Amniotic stem cell (primary cell): ENCODE measurements around the gene ARFGAP1.

Source experiments
- DNase-seq: peaks from one replicate; lab custom pipeline; 2025; lab: John Stamatoyannopoulos, UW

The ARFGAP1 gene

DNA sequence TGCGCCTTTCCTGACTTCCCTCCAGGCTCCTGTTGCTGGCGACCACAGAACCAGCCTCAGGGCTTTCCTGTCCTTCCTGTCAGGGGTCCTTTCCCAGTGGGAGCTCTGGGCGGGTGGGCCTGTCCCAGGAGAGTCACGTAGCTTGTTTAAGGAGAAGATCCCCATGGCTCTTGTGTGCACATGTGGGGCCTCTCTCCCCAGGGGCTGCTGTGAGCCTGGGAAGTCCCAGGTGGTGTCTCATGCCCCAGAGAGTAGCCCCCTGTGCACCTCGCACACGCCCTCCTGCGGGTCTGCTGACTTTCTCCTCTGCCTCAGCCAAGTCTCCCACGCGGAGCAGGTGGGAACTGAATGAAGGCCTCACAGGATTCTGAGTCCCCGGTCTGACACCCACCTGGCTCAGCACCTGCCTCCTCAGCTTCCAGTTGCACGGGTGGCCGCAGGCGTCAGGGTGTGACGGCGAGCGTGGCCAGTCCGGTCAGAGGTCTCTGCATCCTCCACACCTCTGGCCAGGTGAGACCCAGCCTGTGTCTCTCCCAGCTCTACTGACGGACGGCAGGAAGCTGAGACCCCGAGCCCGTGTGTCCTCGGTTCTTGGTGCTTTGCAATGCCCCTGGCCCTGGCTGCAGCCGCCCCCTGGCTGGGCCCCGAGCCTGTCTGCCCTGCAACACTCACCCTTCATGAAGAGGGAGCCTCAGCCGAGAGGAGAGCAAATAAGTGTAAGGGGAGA lies 12.7 kb upstream of the ARFGAP1 start:
- DNase-seq = no peak

- no peak for DNase-seq
These were observed 12.1 kb upstream of the ARFGAP1 start for GRCh38 chr20:63260521-63260920.

DNA sequence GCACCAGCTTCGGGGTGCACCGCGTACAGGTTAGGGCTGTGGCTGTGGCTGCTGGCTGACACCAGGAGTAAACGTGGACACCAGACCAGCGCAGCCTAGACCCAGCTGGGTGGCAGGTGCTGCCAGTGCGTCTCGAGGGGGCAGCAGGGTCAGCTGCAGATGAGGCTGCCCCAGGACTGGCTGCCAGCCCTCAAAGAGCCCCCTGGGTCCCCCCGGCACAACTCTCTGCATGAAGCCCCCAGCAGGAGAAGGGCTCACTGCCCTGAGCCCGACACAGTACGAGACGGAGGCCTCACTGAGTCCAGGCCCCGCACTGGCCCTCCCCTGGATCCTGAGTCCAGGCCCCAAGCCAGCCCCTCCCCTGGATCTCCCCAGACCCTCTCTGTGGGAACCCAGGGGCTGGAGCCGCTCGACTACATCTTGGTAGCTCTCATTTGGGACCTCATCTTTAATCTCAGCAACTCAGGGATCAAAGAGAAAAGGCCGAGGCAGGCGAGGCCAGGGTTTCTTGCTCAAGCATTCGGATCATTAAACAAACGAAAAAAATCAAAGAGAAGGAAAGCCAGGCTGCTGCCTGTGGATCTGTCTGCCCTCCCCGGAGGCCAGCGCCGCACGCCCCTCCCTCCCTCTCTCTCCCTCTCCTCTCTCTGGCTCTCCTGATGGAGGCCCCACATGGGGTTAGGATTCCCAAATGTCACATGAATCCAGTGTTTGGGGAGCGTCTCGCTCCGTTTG lies 11.4 kb upstream of the ARFGAP1 start:
- no peak for DNase-seq

GRCh38 chr20:63261795-63262528 lies 10.7 kb upstream of the ARFGAP1 start:
- DNase-seq = no peak

GRCh38 chr20:63262836-63263235 lies 9.8 kb upstream of the ARFGAP1 start:
- no peak for DNase-seq

DNA sequence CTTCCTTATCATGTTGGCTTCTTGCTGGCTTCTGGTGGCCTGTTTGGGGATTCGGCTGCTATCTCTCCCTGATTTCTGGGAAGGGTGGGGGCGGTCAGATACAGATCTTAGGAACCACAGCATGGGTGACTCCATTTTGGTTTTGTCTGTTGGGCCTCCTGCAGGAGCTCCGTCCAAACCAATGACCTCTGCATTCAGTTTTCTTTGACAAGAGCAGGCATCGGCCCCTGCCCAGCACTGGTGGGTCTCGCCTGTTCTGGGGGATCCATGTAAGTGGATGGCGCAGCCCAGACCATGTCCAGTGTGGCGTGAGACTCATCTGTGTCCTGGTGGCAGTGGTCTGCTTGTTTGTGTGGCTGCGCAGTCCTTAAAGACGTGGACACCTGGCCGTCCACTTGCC lies 8.6 kb upstream of the ARFGAP1 start:
- DNase-seq = no peak

DNA sequence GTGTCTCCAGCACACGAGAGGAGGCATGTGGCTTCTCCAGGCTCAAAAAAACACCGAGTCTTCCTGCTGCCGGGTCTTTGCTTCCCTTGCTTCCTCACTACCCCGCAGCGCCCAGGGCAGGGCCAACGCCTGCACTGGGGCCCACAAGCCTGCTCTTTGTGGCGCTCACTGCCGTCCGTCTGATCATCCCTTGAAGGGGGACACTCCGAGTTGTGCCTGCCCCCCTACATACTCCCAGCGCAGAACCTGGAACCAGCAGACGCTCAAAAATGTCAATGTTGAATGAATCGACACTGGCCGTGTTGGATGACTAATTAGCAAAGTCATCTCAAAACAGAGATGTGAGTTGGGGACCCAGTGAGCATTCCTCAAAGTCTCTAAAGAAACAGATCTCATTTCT lies 8.1 kb upstream of the ARFGAP1 start:
- DNase-seq = no peak

DNA sequence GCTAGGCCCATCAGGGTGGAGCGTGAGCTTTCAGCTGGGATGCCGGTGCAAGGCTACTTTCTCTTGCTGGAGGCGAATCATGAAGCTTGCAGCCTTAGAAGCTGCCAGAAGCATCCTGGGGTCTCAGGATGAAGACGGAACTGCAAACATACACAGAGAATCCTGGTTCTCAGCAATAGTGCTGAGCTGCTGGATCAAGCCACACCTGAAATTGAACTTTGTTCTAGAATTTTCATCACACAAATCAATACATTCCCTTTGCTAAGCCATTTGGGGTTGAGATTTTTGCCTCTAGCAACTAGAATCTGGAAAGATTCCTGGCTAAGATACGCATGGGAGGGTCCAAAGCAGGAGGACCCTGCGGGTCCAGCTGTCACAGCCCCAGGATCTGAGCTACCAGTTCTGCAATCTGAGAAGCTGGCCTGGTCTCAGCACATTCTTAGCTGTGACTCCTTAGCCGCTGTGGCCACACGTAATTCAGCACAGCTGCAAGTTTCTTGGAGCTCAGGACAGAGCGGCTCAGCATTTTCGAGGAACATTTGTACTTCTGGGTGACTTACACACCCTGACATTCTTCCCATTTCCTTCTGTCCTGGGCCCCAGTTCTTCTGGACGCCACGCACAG lies 6.6 kb upstream of the ARFGAP1 start:
- DNase-seq = no peak

DNA sequence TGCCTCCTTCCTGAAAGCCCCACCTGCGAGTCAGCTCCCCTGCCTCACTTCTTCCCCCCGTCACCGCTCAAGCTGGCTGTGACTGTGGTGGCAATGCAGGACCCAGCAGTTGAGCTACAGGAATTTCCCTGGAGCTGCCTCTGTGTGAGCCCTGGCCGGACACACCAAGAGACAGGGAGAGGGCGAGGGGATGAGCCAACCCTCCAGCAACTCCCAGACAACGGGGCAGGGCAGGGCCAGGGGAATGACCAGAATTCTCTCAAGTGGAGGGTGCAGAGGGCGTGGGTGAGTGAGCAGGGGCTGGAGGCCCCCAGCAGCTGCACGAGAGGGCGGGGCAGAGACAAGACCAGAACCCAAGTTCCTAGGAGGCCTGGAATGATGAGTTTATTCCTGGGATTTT lies 4.9 kb upstream of the ARFGAP1 start:
- DNase-seq = no peak

- DNase-seq = no peak
These were observed 4.4 kb upstream of the ARFGAP1 start for GRCh38 chr20:63268256-63268655.

- no peak for DNase-seq
These were observed 3.8 kb upstream of the ARFGAP1 start for GRCh38 chr20:63268671-63269439.

- DNase-seq = no peak
These were observed 2.9 kb upstream of the ARFGAP1 start for GRCh38 chr20:63269724-63270123.

GRCh38 chr20:63270606-63271325 lies 1.8 kb upstream of the ARFGAP1 start:
- DNase-seq = no peak

- no peak for DNase-seq
These were observed 506 bp downstream of the ARFGAP1 start for GRCh38 chr20:63273059-63273579.

DNA sequence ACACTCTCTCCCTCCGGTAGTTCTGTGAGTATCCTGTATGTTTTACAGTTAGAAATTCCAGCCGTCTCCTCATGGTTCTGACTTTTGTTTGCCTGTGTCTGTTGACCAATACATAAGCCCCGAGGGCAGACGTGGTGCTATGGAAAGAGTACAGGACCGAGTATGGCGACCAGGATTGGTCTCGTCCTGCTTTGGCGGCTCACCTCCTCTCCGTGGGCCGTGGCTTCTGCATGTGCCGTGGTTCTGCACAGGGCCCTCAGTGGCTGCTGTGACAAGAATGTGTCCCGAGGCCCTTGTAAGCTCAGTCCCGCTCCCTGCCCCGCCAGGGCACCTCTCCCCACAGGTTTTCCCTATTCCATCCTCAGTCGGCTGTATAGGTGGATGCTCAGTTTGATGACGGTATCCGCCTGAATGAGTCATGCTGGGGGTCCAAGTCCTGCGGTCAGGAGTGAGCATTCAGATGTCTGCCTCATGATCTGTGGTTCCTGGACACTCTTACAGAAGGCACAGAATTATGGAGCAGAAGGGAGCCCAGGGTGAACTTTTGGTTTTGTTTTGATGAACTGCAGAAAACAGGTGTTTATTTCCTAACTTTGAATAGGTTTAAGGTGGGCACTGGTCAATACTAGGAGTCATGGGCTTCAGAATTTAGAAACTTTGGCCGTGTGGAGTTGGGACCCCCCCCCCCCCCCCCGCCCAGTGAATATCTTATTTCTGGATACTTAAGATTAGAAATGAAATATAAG lies 1.2 kb downstream of the ARFGAP1 start:
- peak; percentile 25 for DNase-seq

- DNase-seq = no peak
These were observed 2.0 kb downstream of the ARFGAP1 start for GRCh38 chr20:63274381-63275228.

- no peak for DNase-seq
These were observed 3.2 kb downstream of the ARFGAP1 start for GRCh38 chr20:63275825-63276224.

DNA sequence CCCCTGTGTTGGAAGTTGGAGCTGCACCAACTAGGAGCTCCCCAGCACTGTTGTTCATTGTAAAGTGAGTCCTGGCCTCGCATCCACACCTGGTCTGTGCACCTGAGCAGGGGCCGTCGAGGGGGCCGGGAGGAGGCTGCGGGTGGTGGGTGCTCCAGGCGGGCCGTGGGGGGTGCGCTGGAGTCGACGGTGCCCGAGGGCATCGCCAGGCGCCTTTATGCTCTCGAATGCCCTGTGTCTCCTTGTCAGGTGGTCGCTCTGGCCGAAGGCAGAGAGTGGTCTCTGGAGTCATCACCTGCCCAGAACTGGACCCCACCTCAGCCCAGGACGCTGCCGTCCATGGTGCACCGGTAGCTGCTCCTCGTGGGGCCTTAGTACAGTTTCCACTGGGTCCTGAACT lies 4.3 kb downstream of the ARFGAP1 start:
- DNase-seq = no peak
